WTC11 (cell line): ENCODE data around the gene SPATA17. TPM values are rescaled to one million over a fixed set of nuclear protein-coding genes. Genes with fewer than 3 reads are reported as not detected.
A peak's percentile ranks its signal among the peaks of the same experiment; 100 is the strongest.

Experiments
- ATAC-seq: fragments of 200-7000 bp; cut with Tn5 transposase; 2 replicates; pipeline ENCODE4 v1.10.0; 2021; ENCODE audit warnings: mild to moderate bottlenecking, moderate library complexity
- CTCF ChIA-PET: fragments of 300-600 bp; sonication (Branson Sonifier 250); formaldehyde crosslinking; loops from one replicate; lab custom pipeline; 2021; ENCODE audit warnings: antibody characterized with exemption; lab: Charles Lee
- POLR2A ChIA-PET: fragments of 350-600 bp; sonication (Branson Sonifier 250); formaldehyde crosslinking; loops from one replicate; lab custom pipeline; 2021; ENCODE audit warnings: antibody characterized with exemption; lab: Charles Lee
- DNase-seq: peaks from one replicate; pipeline ENCODE4 v3.0.0; 2021; ENCODE audit warnings: low spot score
- H3K27ac Mint-ChIP-seq: 2 replicates; pipeline ENCODE4 v1.8.0; 2021; ENCODE audit warnings: mixed read lengths
- H3K27me3 Mint-ChIP-seq: 2 replicates; pipeline ENCODE4 v1.8.0; 2021; ENCODE audit warnings: low read depth, mild to moderate bottlenecking, moderate library complexity, mixed read lengths
- H3K36me3 Mint-ChIP-seq: 2 replicates; pipeline ENCODE4 v1.8.0; 2021; ENCODE audit warnings: mixed read lengths
- H3K4me1 Mint-ChIP-seq: 2 replicates; pipeline ENCODE4 v1.8.0; 2022; ENCODE audit warnings: mixed read lengths
- H3K4me3 Mint-ChIP-seq: 2 replicates; pipeline ENCODE4 v1.8.0; 2021; ENCODE audit warnings: mild to moderate bottlenecking, moderate library complexity, mixed read lengths
- H3K9me3 Mint-ChIP-seq: 2 replicates; pipeline ENCODE4 v1.8.0; 2021; ENCODE audit warnings: mixed read lengths
- ATF6 ChIP-seq: sonication (generic); formaldehyde crosslinking; IDR thresholded peaks from 2 replicates; pipeline ENCODE4 v1.8.1; 2023; ENCODE audit warnings: mild to moderate bottlenecking, missing genetic modification reagents
- CREM ChIP-seq: sonication (generic); formaldehyde crosslinking; IDR thresholded peaks from 2 replicates; pipeline ENCODE4 v1.8.1; 2022; ENCODE audit warnings: mild to moderate bottlenecking, missing genetic modification reagents, moderate library complexity
- E2F1 ChIP-seq: sonication (generic); formaldehyde crosslinking; IDR thresholded peaks from 2 replicates; pipeline ENCODE4 v1.8.0; 2022; ENCODE audit warnings: mild to moderate bottlenecking, missing genetic modification reagents
- FOXK1 ChIP-seq: sonication (generic); formaldehyde crosslinking; IDR thresholded peaks from 2 replicates; pipeline ENCODE4 v1.8.0; 2022; ENCODE audit warnings: mild to moderate bottlenecking, moderate library complexity, missing genetic modification reagents
- JUN ChIP-seq: sonication (generic); formaldehyde crosslinking; IDR thresholded peaks from 2 replicates; pipeline ENCODE4 v1.8.0; 2023; ENCODE audit warnings: mild to moderate bottlenecking, missing genetic modification reagents
- KAT7 ChIP-seq: sonication (generic); formaldehyde crosslinking; IDR thresholded peaks from 2 replicates; pipeline ENCODE4 v1.8.1; 2023; ENCODE audit warnings: missing genetic modification reagents, mild to moderate bottlenecking, borderline replicate concordance
- MXD4 ChIP-seq: fragments of 250-450 bp; sonication (Bioruptor Pico); IDR thresholded peaks from 2 replicates; pipeline ENCODE4 v1.8.0; 2021; ENCODE audit warnings: mild to moderate bottlenecking, moderate library complexity, borderline replicate concordance
- NFYB ChIP-seq: sonication (generic); formaldehyde crosslinking; conservative IDR thresholded peaks from 2 replicates; pipeline ENCODE4 v1.8.0; 2022; ENCODE audit warnings: low read depth, missing genetic modification reagents
- NR3C1 ChIP-seq: sonication (generic); formaldehyde crosslinking; conservative IDR thresholded peaks from 2 replicates; pipeline ENCODE4 v1.8.1; 2023; ENCODE audit warnings: low read depth, mild to moderate bottlenecking, missing genetic modification reagents
- ZNF317 ChIP-seq: sonication (generic); formaldehyde crosslinking; IDR thresholded peaks from 2 replicates; pipeline ENCODE4 v1.8.1; 2023; ENCODE audit warnings: low read depth, mild to moderate bottlenecking, moderate library complexity, missing genetic modification reagents, borderline replicate concordance
- ZNF416 ChIP-seq: fragments of 250-450 bp; sonication (Bioruptor Pico); IDR thresholded peaks from 2 replicates; pipeline ENCODE4 v1.9.0; 2021; ENCODE audit warnings: mild to moderate bottlenecking, inconsistent platforms
- ZNF532 ChIP-seq: fragments of 250-450 bp; sonication (Bioruptor Pico); IDR thresholded peaks from 2 replicates; pipeline ENCODE4 v1.9.0; 2021; ENCODE audit warnings: mild to moderate bottlenecking, borderline replicate concordance
- total RNA-seq: library from RNA; stranded (reverse); gene quantifications from 3 replicates; pipeline ENCODE4 v1.2.3, GENCODE V29; 2021
- TF ChIP-seq, protein P1 (sequence below): sonication (generic); formaldehyde crosslinking; IDR thresholded peaks from 2 replicates; pipeline ENCODE4 v1.8.1; 2023; ENCODE audit warnings: mild to moderate bottlenecking, missing genetic modification reagents, borderline replicate concordance
- TF ChIP-seq, protein P2 (sequence below): sonication (generic); formaldehyde crosslinking; conservative IDR thresholded peaks from 2 replicates; pipeline ENCODE4 v1.8.1; 2023; ENCODE audit warnings: mild to moderate bottlenecking, low read depth, missing genetic modification reagents, moderate library complexity
- TF ChIP-seq, protein P3 (sequence below): sonication (generic); formaldehyde crosslinking; IDR thresholded peaks from 2 replicates; pipeline ENCODE4 v1.8.1; 2023; ENCODE audit warnings: mild to moderate bottlenecking, missing genetic modification reagents

SPATA17 gene
- total RNA-seq, 1 experiment from 2014 or later = 1.3 TPM

GRCh38 chr1:217881607-217882332, 250.6 kb downstream of the SPATA17 start:
- no peak for TF ChIP-seq JUN (CRISPR knock-in tag)
- TF ChIP-seq, protein P1, sequence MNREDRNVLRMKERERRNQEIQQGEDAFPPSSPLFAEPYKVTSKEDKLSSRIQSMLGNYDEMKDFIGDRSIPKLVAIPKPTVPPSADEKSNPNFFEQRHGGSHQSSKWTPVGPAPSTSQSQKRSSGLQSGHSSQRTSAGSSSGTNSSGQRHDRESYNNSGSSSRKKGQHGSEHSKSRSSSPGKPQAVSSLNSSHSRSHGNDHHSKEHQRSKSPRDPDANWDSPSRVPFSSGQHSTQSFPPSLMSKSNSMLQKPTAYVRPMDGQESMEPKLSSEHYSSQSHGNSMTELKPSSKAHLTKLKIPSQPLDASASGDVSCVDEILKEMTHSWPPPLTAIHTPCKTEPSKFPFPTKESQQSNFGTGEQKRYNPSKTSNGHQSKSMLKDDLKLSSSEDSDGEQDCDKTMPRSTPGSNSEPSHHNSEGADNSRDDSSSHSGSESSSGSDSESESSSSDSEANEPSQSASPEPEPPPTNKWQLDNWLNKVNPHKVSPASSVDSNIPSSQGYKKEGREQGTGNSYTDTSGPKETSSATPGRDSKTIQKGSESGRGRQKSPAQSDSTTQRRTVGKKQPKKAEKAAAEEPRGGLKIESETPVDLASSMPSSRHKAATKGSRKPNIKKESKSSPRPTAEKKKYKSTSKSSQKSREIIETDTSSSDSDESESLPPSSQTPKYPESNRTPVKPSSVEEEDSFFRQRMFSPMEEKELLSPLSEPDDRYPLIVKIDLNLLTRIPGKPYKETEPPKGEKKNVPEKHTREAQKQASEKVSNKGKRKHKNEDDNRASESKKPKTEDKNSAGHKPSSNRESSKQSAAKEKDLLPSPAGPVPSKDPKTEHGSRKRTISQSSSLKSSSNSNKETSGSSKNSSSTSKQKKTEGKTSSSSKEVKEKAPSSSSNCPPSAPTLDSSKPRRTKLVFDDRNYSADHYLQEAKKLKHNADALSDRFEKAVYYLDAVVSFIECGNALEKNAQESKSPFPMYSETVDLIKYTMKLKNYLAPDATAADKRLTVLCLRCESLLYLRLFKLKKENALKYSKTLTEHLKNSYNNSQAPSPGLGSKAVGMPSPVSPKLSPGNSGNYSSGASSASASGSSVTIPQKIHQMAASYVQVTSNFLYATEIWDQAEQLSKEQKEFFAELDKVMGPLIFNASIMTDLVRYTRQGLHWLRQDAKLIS (CRISPR knock-in tag) = no peak
- Mint-ChIP-seq H3K9me3 (peaks cover 22% of the 10 kb centered on the region), H3K4me3 (no peak overlapping the region), H3K27ac (no peak overlapping the region), H3K36me3 (peaks cover 11% of the 10 kb centered on the region), H3K4me1 (peaks cover 5% of the 10 kb centered on the region; the same call in 1 of the 2 replicates), H3K27me3 (no peaks in the 10 kb centered on the region)
- peak; percentile 92 for ATAC-seq
- DNase-seq = no peak
- POLR2A ChIA-PET = no interaction called here
- CTCF ChIA-PET = interaction anchor here (0.6 kb wide), 1 partner anchor 49 kb away, joined by 3 read pairs; no protein-coding TSS in a partner anchor

DNA sequence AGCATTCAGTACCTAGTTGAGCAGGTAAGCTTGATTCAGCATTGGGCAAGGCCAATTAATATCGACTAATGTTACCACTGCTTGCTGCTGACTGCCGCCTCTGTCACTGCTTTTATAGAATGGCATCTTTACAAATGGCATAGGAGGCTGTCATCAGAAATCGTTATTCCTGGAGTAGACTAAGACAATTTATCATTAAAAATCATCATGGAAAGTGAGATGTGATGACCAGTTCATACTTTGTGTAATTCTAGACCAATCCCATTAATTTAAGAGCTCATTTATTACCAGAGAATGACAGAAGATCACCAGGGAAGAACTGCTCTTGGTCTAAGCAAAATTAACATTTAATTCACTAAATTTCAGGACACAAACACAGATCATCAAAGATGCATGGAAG, 254.0 kb downstream of the SPATA17 start:
- ChIA-PET POLR2A (no interaction called here), CTCF (interaction anchor here (0.9 kb wide), 1 partner anchor 27 kb away, joined by 7 read pairs; no protein-coding TSS in a partner anchor)
- ATAC-seq = no peak
- TF ChIP-seq, protein P2, sequence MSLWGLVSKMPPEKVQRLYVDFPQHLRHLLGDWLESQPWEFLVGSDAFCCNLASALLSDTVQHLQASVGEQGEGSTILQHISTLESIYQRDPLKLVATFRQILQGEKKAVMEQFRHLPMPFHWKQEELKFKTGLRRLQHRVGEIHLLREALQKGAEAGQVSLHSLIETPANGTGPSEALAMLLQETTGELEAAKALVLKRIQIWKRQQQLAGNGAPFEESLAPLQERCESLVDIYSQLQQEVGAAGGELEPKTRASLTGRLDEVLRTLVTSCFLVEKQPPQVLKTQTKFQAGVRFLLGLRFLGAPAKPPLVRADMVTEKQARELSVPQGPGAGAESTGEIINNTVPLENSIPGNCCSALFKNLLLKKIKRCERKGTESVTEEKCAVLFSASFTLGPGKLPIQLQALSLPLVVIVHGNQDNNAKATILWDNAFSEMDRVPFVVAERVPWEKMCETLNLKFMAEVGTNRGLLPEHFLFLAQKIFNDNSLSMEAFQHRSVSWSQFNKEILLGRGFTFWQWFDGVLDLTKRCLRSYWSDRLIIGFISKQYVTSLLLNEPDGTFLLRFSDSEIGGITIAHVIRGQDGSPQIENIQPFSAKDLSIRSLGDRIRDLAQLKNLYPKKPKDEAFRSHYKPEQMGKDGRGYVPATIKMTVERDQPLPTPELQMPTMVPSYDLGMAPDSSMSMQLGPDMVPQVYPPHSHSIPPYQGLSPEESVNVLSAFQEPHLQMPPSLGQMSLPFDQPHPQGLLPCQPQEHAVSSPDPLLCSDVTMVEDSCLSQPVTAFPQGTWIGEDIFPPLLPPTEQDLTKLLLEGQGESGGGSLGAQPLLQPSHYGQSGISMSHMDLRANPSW (CRISPR knock-in tag) = no peak
- TF ChIP-seq NR3C1 (CRISPR knock-in tag) = no peak
- TF ChIP-seq JUN (CRISPR knock-in tag) = no peak
- TF ChIP-seq KAT7 (CRISPR knock-in tag) = no peak
- TF ChIP-seq NFYB (CRISPR knock-in tag) = no peak
- no peak for TF ChIP-seq FOXK1 (CRISPR knock-in tag)
- no peak for TF ChIP-seq ZNF416 (CRISPR knock-in tag)
- TF ChIP-seq E2F1 (CRISPR knock-in tag) = no peak
- no peak for TF ChIP-seq ZNF317
- no peak for TF ChIP-seq MXD4 (CRISPR knock-in tag)
- TF ChIP-seq, all 79 proteins: peak for 0
- Mint-ChIP-seq H3K9me3 (peaks cover 17% of the 10 kb centered on the region), H3K4me3 (no peak overlapping the region), H3K4me1 (peaks cover 7% of the 10 kb centered on the region), H3K36me3 (peaks cover 11% of the 10 kb centered on the region), H3K27me3 (no peaks in the 10 kb centered on the region), H3K27ac (no peak overlapping the region)
- no peak for DNase-seq

DNA sequence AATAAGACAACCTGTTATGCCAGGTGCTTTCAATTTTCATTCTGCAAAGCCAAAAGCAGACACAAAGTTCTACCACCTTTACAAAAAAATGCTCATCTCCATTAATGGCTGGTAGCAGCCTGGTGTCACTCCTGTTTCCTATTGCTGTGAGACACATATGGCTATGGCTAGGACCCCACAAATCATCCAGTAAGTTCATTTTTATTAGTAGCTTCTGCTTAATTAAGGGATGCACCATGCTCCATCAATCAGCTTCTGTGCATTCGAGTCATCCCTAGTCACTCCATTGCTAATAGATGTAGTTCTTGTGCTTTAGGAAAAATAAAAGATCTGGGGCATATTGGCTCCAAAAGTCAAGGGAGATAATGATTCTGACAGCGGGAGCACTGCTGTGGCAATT, 257.2 kb downstream of the SPATA17 start:
- no peak for ATAC-seq
- Mint-ChIP-seq H3K36me3 (peaks cover 6% of the 10 kb centered on the region), H3K4me1 (peaks cover 12% of the 10 kb centered on the region), H3K27ac (no peak overlapping the region), H3K27me3 (no peaks in the 10 kb centered on the region), H3K4me3 (no peak overlapping the region), H3K9me3 (peaks cover 12% of the 10 kb centered on the region)
- no peak for DNase-seq
- CTCF ChIA-PET = no interaction called here
- POLR2A ChIA-PET = no interaction called here
- no peak for TF ChIP-seq ATF6 (CRISPR knock-in tag)
- TF ChIP-seq, protein P3, sequence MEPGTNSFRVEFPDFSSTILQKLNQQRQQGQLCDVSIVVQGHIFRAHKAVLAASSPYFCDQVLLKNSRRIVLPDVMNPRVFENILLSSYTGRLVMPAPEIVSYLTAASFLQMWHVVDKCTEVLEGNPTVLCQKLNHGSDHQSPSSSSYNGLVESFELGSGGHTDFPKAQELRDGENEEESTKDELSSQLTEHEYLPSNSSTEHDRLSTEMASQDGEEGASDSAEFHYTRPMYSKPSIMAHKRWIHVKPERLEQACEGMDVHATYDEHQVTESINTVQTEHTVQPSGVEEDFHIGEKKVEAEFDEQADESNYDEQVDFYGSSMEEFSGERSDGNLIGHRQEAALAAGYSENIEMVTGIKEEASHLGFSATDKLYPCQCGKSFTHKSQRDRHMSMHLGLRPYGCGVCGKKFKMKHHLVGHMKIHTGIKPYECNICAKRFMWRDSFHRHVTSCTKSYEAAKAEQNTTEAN (CRISPR knock-in tag) = no peak
- no peak for TF ChIP-seq ZNF532 (CRISPR knock-in tag)
- TF ChIP-seq CREM (CRISPR knock-in tag) = no peak
